GM23248 (cell line): ENCODE data around the gene RGS9. TPM values are rescaled to one million over a fixed set of nuclear protein-coding genes. Genes with fewer than 3 reads are reported as not detected.

Experiments used
- DNase-seq: peaks from one replicate; pipeline ENCODE4 v3.0.0-alpha.2; 2015
- H2AFZ ChIP-seq: fragments of 200-600 bp; sonication (generic); 2 replicates; pipeline ENCODE4 v1.6.1; 2016; ENCODE audit warnings: antibody characterized with exemption
- H3F3A ChIP-seq: fragments of 200-600 bp; sonication (generic); 2 replicates; pipeline ENCODE4 v1.6.1; 2016; ENCODE audit warnings: mild to moderate bottlenecking, antibody characterized with exemption, mixed run types; ENCODE audit not compliant: insufficient read depth
- H3K27ac ChIP-seq: fragments of 200-600 bp; sonication (generic); 2 replicates; pipeline ENCODE4 v1.5.1; 2016; ENCODE audit warnings: mild to moderate bottlenecking
- H3K27me3 ChIP-seq: fragments of 200-600 bp; sonication (generic); replicated peaks from 2 replicates; pipeline ENCODE4 v1.6.1; 2016; ENCODE audit warnings: mild to moderate bottlenecking; ENCODE audit not compliant: insufficient read depth
- H3K36me3 ChIP-seq: fragments of 200-600 bp; sonication (generic); 2 replicates; pipeline ENCODE4 v1.6.1; 2016; ENCODE audit warnings: low read depth, mild to moderate bottlenecking
- H3K4me1 ChIP-seq: fragments of 200-600 bp; sonication (generic); 2 replicates; pipeline ENCODE4 v1.6.1; 2016; ENCODE audit warnings: mild to moderate bottlenecking; ENCODE audit not compliant: insufficient read depth
- H3K4me2 ChIP-seq: fragments of 200-600 bp; sonication (generic); one replicate; pipeline ENCODE4 v1.6.1; 2016; ENCODE audit warnings: mild to moderate bottlenecking; ENCODE audit not compliant: unreplicated experiment
- H3K4me3 ChIP-seq: fragments of 200-600 bp; sonication (generic); 2 replicates; pipeline ENCODE4 v1.5.1; 2016; ENCODE audit warnings: mild to moderate bottlenecking
- H3K79me2 ChIP-seq: fragments of 200-600 bp; sonication (generic); 2 replicates; pipeline ENCODE4 v1.6.1; 2016; ENCODE audit warnings: mild to moderate bottlenecking; ENCODE audit not compliant: insufficient read depth
- H3K9ac ChIP-seq: fragments of 200-600 bp; sonication (generic); 2 replicates; pipeline ENCODE4 v1.6.1; 2016; ENCODE audit warnings: mild to moderate bottlenecking
- H3K9me2 ChIP-seq: fragments of 200-600 bp; sonication (generic); 2 replicates; pipeline ENCODE4 v1.6.1; 2016; ENCODE audit warnings: mixed run types, mild to moderate bottlenecking, moderate library complexity; ENCODE audit not compliant: insufficient read depth
- H3K9me3 ChIP-seq: fragments of 200-600 bp; sonication (generic); one replicate; pipeline ENCODE4 v1.6.1; 2017; ENCODE audit warnings: low read depth
- H4K20me1 ChIP-seq: fragments of 200-600 bp; sonication (generic); 2 replicates; pipeline ENCODE4 v1.6.0; 2016; ENCODE audit not compliant: insufficient read depth
- EZH2 ChIP-seq: fragments of 200-600 bp; sonication (generic); IDR thresholded peaks from 2 replicates; pipeline ENCODE4 v1.6.1; 2018; ENCODE audit warnings: antibody characterized with exemption, mild to moderate bottlenecking; ENCODE audit not compliant: insufficient read depth, poor library complexity, severe bottlenecking
- EZH2phosphoT487 ChIP-seq: fragments of 200-600 bp; sonication (generic); IDR thresholded peaks from 2 replicates; pipeline ENCODE4 v1.6.1; 2018; ENCODE audit warnings: antibody characterized with exemption, moderate library complexity, mild to moderate bottlenecking, low read depth; ENCODE audit not compliant: insufficient read depth
- WGBS, 2 experiments: methylation state at CpG; one replicate each; pipeline ENCODE4 v1.1.6; 2015 to 2017; ENCODE audit warnings: low lambda C conversion rate in 2 of 2, low coverage in 1 of 2; ENCODE audit errors: missing lambda C conversion rate in 2 of 2; 5-methylcytosine and 5-hydroxymethylcytosine counted together
- in situ Hi-C: fragments of 300-500 bp; cut with MboI; formaldehyde crosslinking; loops from 2 replicates; pipeline ENCODE4 v1.15.0; 2020
- polyA plus RNA-seq: library from polyadenylated mRNA; unstranded; fragments of >200 nt; fragmentation: Nextera tagmentation; extraction: Ambion mirVana; gene quantifications from 2 replicates; pipeline ENCODE4 v1.2.1, GENCODE V29; 2016
- total RNA-seq: library from RNA; depleted of rRNA; stranded (reverse); fragments of >200 nt; shearing (Covaris generic); gene quantifications from 2 replicates; pipeline ENCODE4 v1.2.3, GENCODE V29; 2014

RGS9 gene
- total and polyA plus RNA-seq, 2 experiments from 2014 or later, result 0.43 TPM; not detected in 1

DNA sequence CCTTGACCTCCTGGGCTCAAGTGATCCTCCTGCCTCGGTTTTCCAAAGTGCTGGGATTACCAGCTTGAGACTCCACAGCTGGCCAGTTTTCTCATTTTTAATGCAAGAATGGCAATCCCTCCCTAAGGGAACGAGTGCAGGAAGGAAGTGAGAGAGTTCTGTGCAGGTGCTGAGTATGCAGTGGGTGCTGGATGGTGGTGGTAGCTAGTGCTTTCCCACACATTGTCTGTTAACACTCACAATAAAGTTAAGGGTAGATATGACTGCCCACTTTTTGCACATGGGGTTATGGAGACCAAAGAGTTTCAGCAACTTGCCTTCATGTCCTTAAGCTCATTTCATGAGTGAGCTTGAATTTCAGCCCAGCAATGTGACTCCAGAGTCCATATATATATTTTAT lies 18.5 kb downstream of the RGS9 start:
- Histone ChIP-seq H3K4me3 (no peak overlapping the region), H3K9ac (no peak overlapping the region), H3K9me3 (no peaks in the 10 kb centered on the region), H3K36me3 (no peaks in the 10 kb centered on the region), H3K9me2 (no peaks in the 10 kb centered on the region), H4K20me1 (no peaks in the 10 kb centered on the region), H3K79me2 (no peaks in the 10 kb centered on the region), H2AFZ (no peak overlapping the region), H3K4me1 (no peaks in the 10 kb centered on the region), H3K4me2 (no peak overlapping the region), H3F3A (no peaks in the 10 kb centered on the region), H3K27me3 (peaks cover 39% of the 10 kb centered on the region), H3K27ac (no peak overlapping the region)
- DNase-seq, result no peak
- WGBS, 2 experiments, result 37 to 56% methylated on average over 2 of the region's 2 CpGs
- in situ Hi-C loops, result no loop called here
- TF ChIP-seq EZH2phosphoT487, result no peak
- no peak for TF ChIP-seq EZH2

DNA sequence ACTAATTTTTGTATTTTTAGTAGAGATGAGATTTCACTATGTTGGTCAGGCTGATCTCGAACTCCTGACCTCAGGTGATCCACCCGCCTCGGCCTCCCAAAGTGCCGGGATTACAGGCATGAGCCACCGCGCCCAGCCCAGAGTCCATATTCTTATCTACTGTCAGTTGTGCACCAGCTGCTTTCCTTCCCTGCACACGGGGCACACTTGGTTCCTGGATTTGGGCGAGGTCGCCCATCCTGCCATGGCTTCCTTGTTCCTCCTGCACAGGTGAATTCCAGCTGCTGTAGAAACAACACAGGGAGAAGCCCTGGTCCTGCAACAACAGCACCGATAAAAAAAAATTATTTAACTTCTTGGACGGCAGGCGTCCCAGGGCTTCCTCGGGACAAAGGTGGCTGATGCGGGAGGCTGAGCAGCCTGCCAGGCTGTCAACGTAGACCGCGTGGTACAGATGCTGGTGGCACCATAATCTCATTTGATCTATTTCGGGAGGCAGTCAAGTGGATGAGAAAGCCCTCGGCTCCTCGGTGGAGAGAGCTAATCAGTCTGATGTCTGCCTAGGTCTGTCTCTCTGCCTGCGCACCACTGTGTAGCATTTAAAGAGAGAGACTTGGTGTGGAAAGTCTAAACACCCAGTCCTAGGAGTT lies 19.1 kb downstream of the RGS9 start:
- Histone ChIP-seq H3K36me3 (no peaks in the 10 kb centered on the region), H3K9ac (no peak overlapping the region), H3K27me3 (peaks cover 42% of the 10 kb centered on the region), H2AFZ (no peak overlapping the region), H3K9me2 (no peaks in the 10 kb centered on the region), H3K79me2 (no peaks in the 10 kb centered on the region), H3K4me1 (no peaks in the 10 kb centered on the region), H3K4me2 (no peak overlapping the region), H3K27ac (no peak overlapping the region), H4K20me1 (no peaks in the 10 kb centered on the region), H3K9me3 (no peaks in the 10 kb centered on the region), H3F3A (no peaks in the 10 kb centered on the region), H3K4me3 (no peak overlapping the region)
- no peak for TF ChIP-seq EZH2phosphoT487
- no peak for TF ChIP-seq EZH2
- WGBS, 2 experiments, result 87 to 89% methylated on average over 21 of the region's 21 CpGs
- in situ Hi-C loops, result no loop called here
- DNase-seq, result no peak

DNA sequence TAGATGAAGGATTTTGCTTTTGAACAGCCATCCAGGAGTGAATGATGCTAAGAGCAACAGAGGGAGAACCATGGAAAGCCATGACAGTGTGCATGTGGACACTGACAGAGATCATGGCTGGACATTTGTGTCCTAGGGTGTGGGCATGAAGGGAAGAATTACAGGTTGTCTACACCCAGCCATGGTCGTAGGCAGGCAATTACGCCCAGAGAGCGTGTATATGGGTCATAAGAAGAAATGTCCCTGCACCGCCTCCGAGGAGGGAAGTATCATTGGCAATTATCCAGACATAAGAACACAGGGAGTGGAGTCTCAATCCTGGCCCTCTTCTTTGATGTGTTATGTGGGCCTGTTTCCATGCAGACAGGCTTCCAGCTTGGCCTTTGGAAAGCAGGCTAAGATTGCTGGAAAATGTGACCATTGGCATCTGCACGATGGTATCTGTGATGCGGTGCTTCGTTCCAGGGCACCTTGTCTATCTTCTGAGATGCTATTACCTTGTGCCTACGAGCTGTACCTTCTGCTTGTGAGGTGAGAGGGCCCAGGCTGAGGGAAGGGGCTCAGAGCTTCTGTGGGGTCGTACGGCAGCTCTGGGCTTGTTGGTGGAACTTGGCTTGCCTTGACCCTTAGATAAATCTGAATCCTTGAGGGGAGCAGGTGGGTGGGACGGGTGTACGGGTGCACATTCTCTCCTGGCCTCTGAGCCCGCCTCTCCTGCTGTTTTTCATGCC lies 19.8 kb downstream of the RGS9 start:
- H3K4me3 ChIP-seq, result no peak overlapping the region
- no peak overlapping the region for H2AFZ ChIP-seq
- H4K20me1 ChIP-seq, result no peaks in the 10 kb centered on the region
- H3K9me3 ChIP-seq, result no peaks in the 10 kb centered on the region
- TF ChIP-seq EZH2, result no peak
- TF ChIP-seq EZH2phosphoT487, result no peak
- no peaks in the 10 kb centered on the region for H3K36me3 ChIP-seq
- H3K27me3 ChIP-seq, result peaks cover 35% of the 10 kb centered on the region
- no peaks in the 10 kb centered on the region for H3K9me2 ChIP-seq
- no peaks in the 10 kb centered on the region for H3K4me1 ChIP-seq
- WGBS, 2 experiments, result 62 to 67% methylated on average over 14 of the region's 14 CpGs
- no peak overlapping the region for H3K4me2 ChIP-seq
- in situ Hi-C loops, result no loop called here
- H3K27ac ChIP-seq, result no peak overlapping the region
- H3F3A ChIP-seq, result no peaks in the 10 kb centered on the region
- no peak for DNase-seq
- no peak overlapping the region for H3K9ac ChIP-seq
- H3K79me2 ChIP-seq, result no peaks in the 10 kb centered on the region

GRCh38 chr17:65158041-65158440 lies 20.9 kb downstream of the RGS9 start:
- Histone ChIP-seq H3K9ac (no peak overlapping the region), H3K27me3 (peaks cover 25% of the 10 kb centered on the region), H2AFZ (no peak overlapping the region), H3K79me2 (no peaks in the 10 kb centered on the region), H3K9me2 (no peaks in the 10 kb centered on the region), H3K9me3 (no peaks in the 10 kb centered on the region), H4K20me1 (no peaks in the 10 kb centered on the region), H3K27ac (no peak overlapping the region), H3K4me3 (no peak overlapping the region), H3F3A (no peaks in the 10 kb centered on the region), H3K36me3 (no peaks in the 10 kb centered on the region), H3K4me1 (no peaks in the 10 kb centered on the region), H3K4me2 (no peak overlapping the region)
- in situ Hi-C loops, result no loop called here
- 86 to 89% methylated on average over 11 of the region's 11 CpGs for WGBS, 2 experiments
- TF ChIP-seq EZH2phosphoT487 (no peak), EZH2 (no peak)
- DNase-seq, result no peak
